GM19455 (cell line): ENCODE measurements around the gene FAM25A.

Source experiments
- ATAC-seq: cut with Tn5 transposase; IDR thresholded peaks from one replicate; pipeline ENCODE4 v1.9.1; 2021; ENCODE audit not compliant: unreplicated experiment

Gene FAM25A

GRCh38 chr10:87059401-87059800, 39.3 kb downstream of the FAM25A start:
- ATAC-seq: no peak

GRCh38 chr10:87060280-87060928, 40.3 kb downstream of the FAM25A start:
- ATAC-seq: no peak

GRCh38 chr10:87064651-87065050, 44.6 kb downstream of the FAM25A start:
- ATAC-seq: no peak

GRCh38 chr10:87066178-87066577, 46.1 kb downstream of the FAM25A start:
- ATAC-seq: no peak

- ATAC-seq: no peak
Measured at GRCh38 chr10:87066865-87067264, 46.8 kb downstream of the FAM25A start.

GRCh38 chr10:87068281-87068680, 48.2 kb downstream of the FAM25A start:
- no peak for ATAC-seq

DNA sequence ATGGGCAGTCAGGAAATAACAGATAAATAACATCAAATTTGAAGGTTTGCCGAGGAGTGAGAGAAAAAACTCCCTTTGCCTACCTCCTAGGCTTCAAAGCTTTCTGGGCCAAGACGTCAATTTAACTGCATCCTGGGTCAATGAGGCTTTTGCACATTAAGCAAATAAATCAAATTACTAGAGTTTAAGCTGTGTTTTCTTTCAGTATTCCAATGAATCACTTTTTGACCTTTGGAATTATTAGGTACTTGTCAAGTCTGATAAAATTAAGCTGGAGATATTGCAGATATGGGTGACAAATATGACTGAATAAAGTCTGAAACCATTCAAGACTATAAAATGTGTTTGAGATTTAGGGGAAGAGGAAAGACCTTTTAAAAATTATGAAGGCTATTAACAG, 52.4 kb downstream of the FAM25A start:
- no peak for ATAC-seq
